Activated CD8-positive, alpha-beta T cell treated with anti-CD3 and anti-CD28 coated beads for 36 hours (primary cell): ENCODE measurements around the gene MEGF11. TPM values are rescaled to one million over a fixed set of nuclear protein-coding genes. Genes with fewer than 3 reads are reported as not detected.

Experiments used
- ATAC-seq: fragments of 200-7000 bp; cut with Tn5 transposase; one replicate; pipeline ENCODE4 v1.10.0; 2021; ENCODE audit warnings: mild to moderate bottlenecking, moderate library complexity
- CTCF ChIA-PET: fragments of 350-600 bp; sonication (Branson Sonifier 250); formaldehyde crosslinking; loops from one replicate; lab custom pipeline; 2021; ENCODE audit warnings: antibody characterized with exemption; lab: Charles Lee
- POLR2A ChIA-PET: fragments of 350-600 bp; sonication (Branson Sonifier 250); formaldehyde crosslinking; loops from one replicate; lab custom pipeline; 2021; ENCODE audit warnings: antibody characterized with exemption; lab: Charles Lee
- DNase-seq: peaks from one replicate; pipeline ENCODE4 v3.0.0-alpha.2; 2020
- H3K27ac Mint-ChIP-seq: one replicate; pipeline ENCODE4 v1.8.0; 2021; ENCODE audit warnings: mild to moderate bottlenecking, mixed read lengths
- H3K27me3 Mint-ChIP-seq: one replicate; pipeline ENCODE4 v1.8.0; 2021; ENCODE audit warnings: mixed read lengths
- H3K36me3 Mint-ChIP-seq: one replicate; pipeline ENCODE4 v1.8.0; 2021; ENCODE audit warnings: low read depth, mixed read lengths
- H3K4me1 Mint-ChIP-seq: one replicate; pipeline ENCODE4 v1.8.0; 2021; ENCODE audit warnings: low read depth, mixed read lengths
- H3K4me3 Mint-ChIP-seq: one replicate; pipeline ENCODE4 v1.8.0; 2021; ENCODE audit warnings: mild to moderate bottlenecking, moderate library complexity, mixed read lengths
- H3K9me3 Mint-ChIP-seq: one replicate; pipeline ENCODE4 v1.8.0; 2021; ENCODE audit warnings: mixed read lengths
- intact Hi-C: fragments of 100-400 bp; cut with micrococcal nuclease; formaldehyde crosslinking; loops from one replicate; pipeline ENCODE4 v1.10.0; 2022
- total RNA-seq, 2 experiments: library from RNA; stranded (reverse); gene quantifications; one replicate each; pipeline ENCODE4 v1.2.3, GENCODE V29; 2021
- TF ChIP-seq, protein P1 (sequence below): fragments of 200-600 bp; IDR thresholded peaks from one replicate; pipeline ENCODE4 v1.8.0; 2022; ENCODE audit warnings: antibody characterized with exemption, mild to moderate bottlenecking

MEGF11 gene
- total RNA-seq, 2 experiments from 2014 or later: not detected

DNA sequence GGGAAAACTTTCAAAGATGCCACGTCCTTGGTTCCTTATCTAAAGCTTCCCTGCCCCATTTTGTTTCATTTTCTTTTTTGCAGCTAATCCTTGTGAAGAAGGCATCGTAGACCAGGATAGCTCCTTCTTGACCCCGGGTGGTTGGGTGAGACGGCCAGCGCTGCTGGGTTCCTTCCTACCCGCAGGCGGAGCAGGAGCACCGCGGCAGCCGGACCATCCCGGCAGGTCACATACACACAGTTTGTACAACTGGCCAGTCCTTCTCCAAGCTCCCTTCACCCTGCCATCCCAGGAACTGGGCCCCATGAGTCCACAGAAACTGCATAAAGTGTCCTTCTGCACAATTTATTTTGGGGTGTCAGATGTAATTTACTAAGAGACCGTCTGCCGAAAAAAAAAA is 83.9 kb downstream of the MEGF11 start:
- ChIA-PET POLR2A (interaction anchor here (0.6 kb wide), 1 partner anchor 1034 kb away, joined by 3 read pairs; no protein-coding TSS in a partner anchor), CTCF (no interaction called here)
- Mint-ChIP-seq H3K4me3 (no peak overlapping the region), H3K27ac (no peak overlapping the region), H3K36me3 (no peaks in the 10 kb centered on the region), H3K27me3 (no peaks in the 10 kb centered on the region), H3K4me1 (no peaks in the 10 kb centered on the region), H3K9me3 (no peaks in the 10 kb centered on the region)
- TF ChIP-seq, protein P1, sequence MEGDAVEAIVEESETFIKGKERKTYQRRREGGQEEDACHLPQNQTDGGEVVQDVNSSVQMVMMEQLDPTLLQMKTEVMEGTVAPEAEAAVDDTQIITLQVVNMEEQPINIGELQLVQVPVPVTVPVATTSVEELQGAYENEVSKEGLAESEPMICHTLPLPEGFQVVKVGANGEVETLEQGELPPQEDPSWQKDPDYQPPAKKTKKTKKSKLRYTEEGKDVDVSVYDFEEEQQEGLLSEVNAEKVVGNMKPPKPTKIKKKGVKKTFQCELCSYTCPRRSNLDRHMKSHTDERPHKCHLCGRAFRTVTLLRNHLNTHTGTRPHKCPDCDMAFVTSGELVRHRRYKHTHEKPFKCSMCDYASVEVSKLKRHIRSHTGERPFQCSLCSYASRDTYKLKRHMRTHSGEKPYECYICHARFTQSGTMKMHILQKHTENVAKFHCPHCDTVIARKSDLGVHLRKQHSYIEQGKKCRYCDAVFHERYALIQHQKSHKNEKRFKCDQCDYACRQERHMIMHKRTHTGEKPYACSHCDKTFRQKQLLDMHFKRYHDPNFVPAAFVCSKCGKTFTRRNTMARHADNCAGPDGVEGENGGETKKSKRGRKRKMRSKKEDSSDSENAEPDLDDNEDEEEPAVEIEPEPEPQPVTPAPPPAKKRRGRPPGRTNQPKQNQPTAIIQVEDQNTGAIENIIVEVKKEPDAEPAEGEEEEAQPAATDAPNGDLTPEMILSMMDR: no peak
- DNase-seq (no peak), ATAC-seq (no peak)
- intact Hi-C loops: no loop called here

DNA sequence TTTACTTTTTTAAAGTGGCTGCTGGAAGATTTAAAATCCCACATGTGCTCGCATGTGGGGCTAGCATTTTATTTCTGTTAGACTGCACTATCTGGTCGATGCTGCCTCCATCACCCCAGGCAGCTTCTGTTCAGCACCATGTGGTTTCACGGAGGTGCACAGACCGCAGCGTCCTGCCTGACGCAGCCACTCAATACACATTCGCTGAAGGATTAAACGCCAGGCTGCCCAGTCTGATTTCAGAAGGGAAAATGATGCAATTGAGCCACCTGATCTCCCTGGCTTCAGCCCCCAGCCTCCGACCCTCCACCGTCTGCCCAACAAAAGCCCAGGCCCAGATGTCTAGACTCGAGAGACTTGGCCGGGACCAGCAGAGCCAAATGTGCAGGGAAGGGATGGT is 84.5 kb downstream of the MEGF11 start:
- Mint-ChIP-seq H3K27ac (no peak overlapping the region), H3K4me1 (no peaks in the 10 kb centered on the region), H3K4me3 (no peak overlapping the region), H3K27me3 (no peaks in the 10 kb centered on the region), H3K36me3 (no peaks in the 10 kb centered on the region), H3K9me3 (no peaks in the 10 kb centered on the region)
- TF ChIP-seq, protein P1: no peak
- CTCF ChIA-PET: no interaction called here
- intact Hi-C loops: no loop called here
- peak; percentile 7 for DNase-seq
- POLR2A ChIA-PET: no interaction called here
- no peak for ATAC-seq

DNA sequence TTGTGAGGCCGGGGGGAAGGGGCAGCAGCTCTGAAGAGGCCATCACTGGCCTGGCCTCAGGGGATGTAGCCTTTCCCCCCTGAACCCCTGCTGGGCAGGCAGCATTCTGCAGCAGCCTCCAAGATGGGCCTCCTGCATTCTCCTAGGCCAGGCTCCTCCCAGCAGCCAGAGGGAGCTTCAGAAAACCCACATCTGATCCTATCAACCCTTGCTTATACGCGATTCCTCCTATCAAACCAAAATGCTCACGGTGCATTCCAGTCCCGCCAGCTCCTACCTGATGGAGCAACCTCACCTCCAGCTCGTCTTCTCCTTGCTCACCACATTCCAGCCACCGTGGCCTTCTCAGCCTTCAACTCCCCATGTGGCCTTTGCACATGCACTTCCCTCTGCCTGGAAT is 85.7 kb downstream of the MEGF11 start:
- H3K9me3 Mint-ChIP-seq: no peaks in the 10 kb centered on the region
- no peak for ATAC-seq
- H3K27me3 Mint-ChIP-seq: no peaks in the 10 kb centered on the region
- no peak overlapping the region for H3K4me3 Mint-ChIP-seq
- POLR2A ChIA-PET: interaction anchor here (1.2 kb wide), 1 partner anchor 13 kb away, joined by 3 read pairs; no protein-coding TSS in a partner anchor
- TF ChIP-seq, protein P1: no peak
- H3K36me3 Mint-ChIP-seq: no peaks in the 10 kb centered on the region
- H3K27ac Mint-ChIP-seq: no peak overlapping the region
- no peaks in the 10 kb centered on the region for H3K4me1 Mint-ChIP-seq
- no peak for DNase-seq
- intact Hi-C loops: no loop called here
- CTCF ChIA-PET: interaction anchor here (1.1 kb wide), 1 partner anchor 24 kb away, joined by 3 read pairs; no protein-coding TSS in a partner anchor

DNA sequence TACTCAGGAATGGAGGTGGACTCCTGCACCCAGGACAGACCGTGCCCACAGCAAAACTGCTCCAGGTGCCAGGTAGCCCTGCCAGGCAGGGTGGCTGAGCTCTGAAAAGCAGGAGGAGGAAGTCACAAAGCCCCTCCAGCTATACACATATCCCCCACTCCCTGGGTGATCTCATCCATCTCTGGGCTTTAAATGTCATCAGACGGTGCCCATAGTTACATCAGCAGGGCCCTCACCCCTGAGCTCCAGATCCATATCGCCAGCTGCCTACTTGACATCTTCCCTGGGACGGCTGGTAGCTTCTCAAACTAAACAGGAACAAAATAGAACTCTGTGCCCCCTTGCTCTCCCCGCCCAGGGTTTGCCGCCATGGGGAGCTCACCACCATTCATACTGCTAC is 87.7 kb downstream of the MEGF11 start:
- Mint-ChIP-seq H3K27ac (no peak overlapping the region), H3K4me3 (no peak overlapping the region), H3K27me3 (no peaks in the 10 kb centered on the region), H3K36me3 (no peaks in the 10 kb centered on the region), H3K4me1 (no peaks in the 10 kb centered on the region), H3K9me3 (no peaks in the 10 kb centered on the region)
- intact Hi-C loops: no loop called here
- CTCF ChIA-PET: interaction anchor here (0.6 to 1.2 kb wide), 2 partner anchors 25 to 26 kb away, joined by 3 read pairs; no protein-coding TSS in a partner anchor
- TF ChIP-seq, protein P1: no peak
- ATAC-seq (no peak), DNase-seq (no peak)
- POLR2A ChIA-PET: no interaction called here

DNA sequence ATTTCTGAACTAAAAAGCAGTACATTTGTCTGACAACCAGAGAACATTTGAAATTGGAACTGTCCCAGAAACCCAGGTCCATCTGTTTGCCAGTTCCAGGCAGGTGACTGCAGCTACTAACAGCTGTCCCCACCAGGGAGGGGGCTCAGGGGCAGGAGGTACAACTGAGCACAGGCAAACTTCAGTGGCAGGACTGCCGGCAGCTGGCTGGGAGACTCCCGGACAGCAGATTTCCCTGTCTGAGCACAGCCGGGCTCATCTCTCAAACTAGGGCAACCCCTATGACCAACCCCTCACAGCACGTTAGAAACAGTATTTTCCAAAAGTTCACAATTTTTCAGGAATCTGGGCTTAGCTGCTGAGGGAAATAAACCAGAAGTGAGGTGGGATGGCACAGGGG is 88.8 kb downstream of the MEGF11 start:
- DNase-seq: no peak
- Mint-ChIP-seq H3K4me3 (no peak overlapping the region), H3K4me1 (no peaks in the 10 kb centered on the region), H3K36me3 (no peaks in the 10 kb centered on the region), H3K27ac (no peak overlapping the region), H3K27me3 (no peaks in the 10 kb centered on the region), H3K9me3 (no peaks in the 10 kb centered on the region)
- ChIA-PET POLR2A (no interaction called here), CTCF (interaction anchor here (1.2 kb wide), 1 partner anchor 26 kb away, joined by 3 read pairs; no protein-coding TSS in a partner anchor)
- intact Hi-C loops: no loop called here
- TF ChIP-seq, protein P1: no peak
- no peak for ATAC-seq
